BJ (cell line): ENCODE results near the gene RHPN2. TPM values are rescaled to one million over a fixed set of nuclear protein-coding genes. Genes with fewer than 3 reads are reported as not detected.
"Not testable (repeated sequence)": the region's sequence is repeated elsewhere in the genome, so short reads cannot be mapped to it uniquely, and the experiment has no call there.

Source experiments
- CTCF ChIA-PET: fragments of 350-600 bp; formaldehyde crosslinking; extraction: SDS; loops from one replicate; lab custom pipeline; 2021; ENCODE audit warnings: antibody characterized with exemption, inconsistent platforms; lab: Yijun Ruan, JAX
- POLR2A ChIA-PET: fragments of 300-600 bp; sonication (Branson Sonifier 250); formaldehyde crosslinking; extraction: SDS; loops from one replicate; lab custom pipeline; 2021; ENCODE audit warnings: antibody characterized with exemption; lab: Charles Lee
- DNase-seq: peaks from one replicate; pipeline ENCODE4 v3.0.0-alpha.2; 2011; ENCODE audit warnings: low read depth
- H3K27me3 ChIP-seq: 2 replicates; pipeline ENCODE4 v1.6.0; 2011; ENCODE audit warnings: low read length; ENCODE audit not compliant: control insufficient read depth, insufficient read depth
- H3K36me3 ChIP-seq: 2 replicates; pipeline ENCODE4 v1.5.1; 2011; ENCODE audit warnings: low read length; ENCODE audit not compliant: control insufficient read depth, insufficient read depth
- H3K4me3 ChIP-seq: 2 replicates; pipeline ENCODE4 v1.5.1; 2011; ENCODE audit warnings: low read depth, mild to moderate bottlenecking, control low read depth, low read length
- polyA plus RNA-seq: library from polyadenylated mRNA; depleted of rRNA; stranded (reverse); fragments of >200 nt; gene quantifications from 2 replicates; pipeline ENCODE4 v1.2.3, GENCODE V29; 2011
- TF ChIP-seq, protein P1 (sequence below): IDR thresholded peaks from 2 replicates; pipeline ENCODE4 v1.5.1; 2011; ENCODE audit warnings: low read depth, mild to moderate bottlenecking, control low read depth, inconsistent platforms, low read length, moderate library complexity; ENCODE audit not compliant: insufficient read depth

RHPN2 gene
- polyA plus RNA-seq, 1 experiment: 7.8 TPM

DNA sequence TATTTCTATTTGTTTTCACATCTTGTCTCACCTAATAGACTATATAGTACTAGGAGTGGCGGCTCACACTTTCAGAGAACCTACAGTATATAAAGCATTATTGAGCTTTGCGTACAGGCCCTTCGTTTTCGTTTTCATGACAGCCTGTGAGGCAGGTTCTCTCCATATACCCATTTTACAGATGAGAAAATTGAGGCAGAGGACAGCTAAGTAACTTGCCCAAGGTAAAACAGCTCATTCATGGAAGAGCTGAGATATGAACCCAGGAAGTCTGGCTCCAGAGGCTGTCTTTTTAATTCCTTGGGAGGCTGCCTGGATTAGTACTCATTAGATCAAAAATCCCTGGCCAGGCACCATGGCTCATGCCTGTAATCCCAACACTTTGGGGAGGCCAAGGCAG, 63.8 kb downstream of the RHPN2 start:
- ChIA-PET POLR2A (no interaction called here), CTCF (no interaction called here)
- DNase-seq: no peak
- no peaks in the 10 kb centered on the region for H3K27me3 ChIP-seq
- H3K4me3 ChIP-seq: no peak overlapping the region
- peaks cover 5% of the 10 kb centered on the region for H3K36me3 ChIP-seq
- TF ChIP-seq, protein P1, sequence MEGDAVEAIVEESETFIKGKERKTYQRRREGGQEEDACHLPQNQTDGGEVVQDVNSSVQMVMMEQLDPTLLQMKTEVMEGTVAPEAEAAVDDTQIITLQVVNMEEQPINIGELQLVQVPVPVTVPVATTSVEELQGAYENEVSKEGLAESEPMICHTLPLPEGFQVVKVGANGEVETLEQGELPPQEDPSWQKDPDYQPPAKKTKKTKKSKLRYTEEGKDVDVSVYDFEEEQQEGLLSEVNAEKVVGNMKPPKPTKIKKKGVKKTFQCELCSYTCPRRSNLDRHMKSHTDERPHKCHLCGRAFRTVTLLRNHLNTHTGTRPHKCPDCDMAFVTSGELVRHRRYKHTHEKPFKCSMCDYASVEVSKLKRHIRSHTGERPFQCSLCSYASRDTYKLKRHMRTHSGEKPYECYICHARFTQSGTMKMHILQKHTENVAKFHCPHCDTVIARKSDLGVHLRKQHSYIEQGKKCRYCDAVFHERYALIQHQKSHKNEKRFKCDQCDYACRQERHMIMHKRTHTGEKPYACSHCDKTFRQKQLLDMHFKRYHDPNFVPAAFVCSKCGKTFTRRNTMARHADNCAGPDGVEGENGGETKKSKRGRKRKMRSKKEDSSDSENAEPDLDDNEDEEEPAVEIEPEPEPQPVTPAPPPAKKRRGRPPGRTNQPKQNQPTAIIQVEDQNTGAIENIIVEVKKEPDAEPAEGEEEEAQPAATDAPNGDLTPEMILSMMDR: no peak

DNA sequence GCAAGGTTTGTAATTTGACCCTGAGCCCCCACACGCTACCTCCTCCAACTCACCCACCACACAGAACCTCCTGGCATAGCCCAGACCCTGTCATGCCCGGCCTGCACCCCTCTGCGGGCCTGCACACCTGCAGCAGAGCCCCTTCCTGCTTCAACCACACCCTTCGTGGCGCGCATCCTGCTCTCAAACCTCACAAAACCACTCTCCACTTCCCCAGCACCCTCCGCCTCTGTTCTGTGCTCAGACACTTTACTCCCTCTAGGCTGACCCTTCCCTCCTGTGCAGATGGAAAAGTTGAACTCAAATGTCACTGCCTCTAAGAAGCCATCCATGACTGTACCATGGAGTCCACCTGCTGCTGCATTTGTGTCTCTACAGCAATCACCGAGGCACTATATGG, 64.2 kb downstream of the RHPN2 start:
- no peak for DNase-seq
- ChIA-PET POLR2A (no interaction called here), CTCF (no interaction called here)
- no peaks in the 10 kb centered on the region for H3K27me3 ChIP-seq
- no peak overlapping the region for H3K4me3 ChIP-seq
- TF ChIP-seq, protein P1: no peak
- peaks cover 5% of the 10 kb centered on the region for H3K36me3 ChIP-seq

DNA sequence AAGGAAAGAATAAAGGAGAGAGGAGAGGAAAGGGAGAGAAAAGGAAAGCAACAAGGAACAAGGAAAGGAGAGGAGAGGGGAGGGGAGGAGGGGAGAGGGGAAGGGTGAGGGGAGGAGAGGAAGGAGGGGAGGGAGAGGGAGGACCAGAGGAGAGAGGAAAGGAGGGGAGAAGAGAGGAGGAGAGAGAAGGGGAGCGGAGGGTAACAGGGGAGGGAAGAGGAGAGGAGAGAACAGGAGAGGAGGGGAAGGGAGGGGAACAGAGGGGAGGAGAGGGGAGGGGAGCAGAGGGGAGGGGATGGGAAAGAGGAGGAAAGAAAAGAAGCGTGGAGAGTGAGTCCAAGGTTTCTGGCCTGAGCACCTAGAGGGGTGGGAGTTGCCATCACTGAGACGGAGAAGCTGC, 66.0 kb downstream of the RHPN2 start:
- CTCF ChIA-PET: interaction anchor here (0.6 kb wide), 1 partner anchor 25 kb away, joined by 3 read pairs; no protein-coding TSS in a partner anchor
- DNase-seq: no peak

DNA sequence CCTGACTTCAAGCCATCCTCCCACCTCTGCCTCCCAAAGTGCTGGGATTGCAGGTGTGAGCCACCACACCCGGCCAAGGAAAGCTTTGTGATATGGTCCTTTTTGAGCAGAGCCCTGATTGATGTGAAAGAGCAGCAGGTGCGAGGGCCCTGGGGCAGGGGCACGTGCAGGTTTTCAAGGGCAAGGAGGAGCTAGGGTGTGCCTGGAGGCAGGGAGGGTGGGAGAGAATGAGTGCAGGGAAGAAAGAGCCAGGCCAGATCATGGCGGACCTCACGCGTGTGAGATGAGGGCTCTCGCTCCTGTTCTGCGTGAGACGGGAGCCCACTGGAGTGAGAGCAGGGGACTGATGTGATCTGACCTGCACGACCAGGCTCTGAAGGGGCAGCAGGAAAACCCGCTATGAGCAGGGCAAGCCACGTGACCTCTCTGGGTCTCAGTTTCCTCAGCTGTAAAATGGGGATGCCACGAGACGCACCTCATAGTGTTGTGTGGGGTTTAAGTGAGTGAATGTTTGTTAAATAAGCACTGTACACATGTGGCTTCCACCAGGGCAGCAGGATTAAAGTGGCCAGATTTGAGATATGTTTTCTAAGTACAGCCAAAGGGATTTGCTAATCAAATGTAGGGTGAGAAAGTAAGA, 66.9 kb downstream of the RHPN2 start:
- Histone ChIP-seq H3K4me3 (no peak overlapping the region), H3K36me3 (peaks cover 7% of the 10 kb centered on the region), H3K27me3 (no peaks in the 10 kb centered on the region)
- TF ChIP-seq, protein P1: no peak
- ChIA-PET POLR2A (no interaction called here), CTCF (no interaction called here)
- DNase-seq: no peak

More for the DNA sequence above, 66.0 kb downstream of the RHPN2 start:
- H3K36me3 ChIP-seq: peaks cover 7% of the 10 kb centered on the region
- TF ChIP-seq, protein P1: no peak
- H3K4me3 ChIP-seq: no peak overlapping the region
- POLR2A ChIA-PET: no interaction called here
- no peaks in the 10 kb centered on the region for H3K27me3 ChIP-seq

DNA sequence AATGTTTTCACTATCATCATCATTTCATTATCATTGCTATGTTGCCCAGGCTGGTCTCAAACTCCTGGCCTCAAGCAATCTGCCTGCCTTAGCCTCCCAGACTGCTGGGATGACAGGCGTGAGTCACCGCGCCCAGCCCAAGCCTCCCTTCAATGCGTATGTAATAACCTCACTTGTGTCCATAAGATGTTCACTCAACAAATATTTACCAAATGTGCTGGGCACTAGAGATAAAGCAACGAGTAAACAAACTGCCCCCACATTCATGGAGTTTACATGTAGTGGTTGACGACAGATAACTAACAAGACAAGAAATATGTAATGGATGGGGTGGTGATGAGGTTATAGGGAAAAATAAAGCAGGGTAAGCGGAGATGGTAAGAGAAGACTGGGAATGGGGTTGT, 67.6 kb downstream of the RHPN2 start:
- CTCF ChIA-PET, DNase-seq, H3K36me3 ChIP-seq, H3K4me3 ChIP-seq, H3K27me3 ChIP-seq, POLR2A ChIA-PET: not testable (repeated sequence)

DNA sequence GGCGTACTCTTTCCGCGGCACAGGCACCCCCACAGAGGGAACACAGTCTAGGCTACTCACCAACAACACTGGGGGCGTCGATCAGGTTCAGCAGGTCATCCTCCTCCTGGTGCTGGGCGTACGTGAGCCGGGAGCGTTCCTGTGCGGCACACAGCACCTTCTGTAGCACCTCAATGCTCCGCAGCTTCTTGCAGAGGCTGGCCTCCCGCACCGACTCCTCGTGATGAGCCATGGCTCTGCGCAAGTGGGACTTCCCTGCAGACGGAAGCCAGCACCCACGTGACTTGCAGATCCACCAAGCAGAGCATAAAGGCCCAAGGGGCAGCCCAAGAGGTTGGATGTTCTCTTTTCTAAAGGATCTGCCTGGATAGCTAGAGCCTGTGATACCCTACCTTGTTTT, 68.7 kb downstream of the RHPN2 start:
- CTCF ChIA-PET: not testable (repeated sequence)

More for the DNA sequence above, 68.7 kb downstream of the RHPN2 start:
- POLR2A ChIA-PET, H3K36me3 ChIP-seq, DNase-seq, H3K27me3 ChIP-seq, H3K4me3 ChIP-seq: not testable (repeated sequence)
